Measurements from ENCODE around the gene PUS1. TPM values are rescaled to one million over a fixed set of nuclear protein-coding genes. Genes with fewer than 3 reads are reported as not detected.
A peak's percentile ranks its signal among the peaks of the same experiment; 100 is the strongest.

Gene PUS1
- total and polyA plus RNA-seq, 12 donors = 5.1 to 17.4 (median 7.8) TPM

GRCh38 chr12:131900397-131900796, 28.7 kb upstream of the PUS1 start:
- no peaks in the 10 kb centered on the region for H3K9me3 ChIP-seq
- H3K27ac ChIP-seq = peak overlapping the region in 4 of 10 donors; percentile 2 to 80 (median 60)
- H3K4me1 ChIP-seq = peaks cover 32 to 94% (median 74%) of the 10 kb centered on the region in 9 donors
- ATAC-seq (no peak), DNase-seq (no peak)
- TF ChIP-seq CTCF (IDR thresholded peaks at IDR 0.05) = no peak
- intact Hi-C loops (cut with DNase I) = no loop called here
- no peaks in the 10 kb centered on the region for H3K27me3 ChIP-seq
- 98 to 99% methylated on average over 6 of the region's 6 CpGs for WGBS, 2 donors
- H3K4me3 ChIP-seq = no peak overlapping the region
- H3K36me3 ChIP-seq = peaks cover 0 to 32% (median 3%) of the 10 kb centered on the region in 9 donors

- Histone ChIP-seq H3K36me3 (peaks cover 0 to 35% (median 3%) of the 10 kb centered on the region in 9 donors), H3K27me3 (no peaks in the 10 kb centered on the region), H3K4me1 (peaks cover 32 to 87% (median 66%) of the 10 kb centered on the region in 9 donors), H3K27ac (peak overlapping the region in 9 of 10 donors; percentile 24 to 80 (median 70)), H3K9me3 (no peaks in the 10 kb centered on the region), H3K4me3 (peak overlapping the region in 6 of 10 donors; percentile 4 to 37 (median 18))
- intact Hi-C loops (cut with DNase I) = no loop called here
- ATAC-seq (peak; percentile 56 to 84 (median 78)), DNase-seq (peak; percentile 67 to 72)
- no peak for TF ChIP-seq CTCF (IDR thresholded peaks at IDR 0.05)
- WGBS, 2 donors = 40 to 42% methylated on average over 30 of the region's 30 CpGs
These were observed 27.4 kb upstream of the PUS1 start for GRCh38 chr12:131901431-131902331.

GRCh38 chr12:131902332-131903241, 26.5 kb upstream of the PUS1 start:
- TF ChIP-seq CTCF (IDR thresholded peaks at IDR 0.05) = no peak
- peaks cover 0 to 36% (median 9%) of the 10 kb centered on the region in 9 donors for H3K36me3 ChIP-seq
- DNase-seq (peak in 1 of 2 donors; percentile 4), ATAC-seq (peak in 3 of 8 donors; percentile 4 to 42 (median 6))
- H3K27ac ChIP-seq = peak overlapping the region in 8 of 10 donors; percentile 58 to 80 (median 70)
- intact Hi-C loops (cut with DNase I) = no loop called here
- peaks cover 23 to 83% (median 58%) of the 10 kb centered on the region in 9 donors for H3K4me1 ChIP-seq
- H3K9me3 ChIP-seq = no peaks in the 10 kb centered on the region
- WGBS, 2 donors = 62 to 65% methylated on average over 25 of the region's 25 CpGs
- no peaks in the 10 kb centered on the region for H3K27me3 ChIP-seq
- H3K4me3 ChIP-seq = peak overlapping the region in 4 of 10 donors; percentile 4 to 37 (median 22)

All from heart right ventricle (tissue), 16 donors.